GM10266 (cell line): Measurements from ENCODE around the gene CHTF18.

Source experiments
- DNase-seq: peaks from one replicate; pipeline ENCODE4 v3.0.0; 2012; ENCODE audit errors: extremely low spot score
- TF ChIP-seq, protein P1 (sequence below): IDR thresholded peaks from 2 replicates; pipeline ENCODE4 v1.5.1; 2012; ENCODE audit warnings: mild to moderate bottlenecking, low read depth; ENCODE audit not compliant: control insufficient read depth, insufficient read depth; ENCODE audit errors: missing control alignments

CHTF18 gene

GRCh38 chr16:760545-761343 lies 27.7 kb upstream of the CHTF18 start, which contains the start of gene MSLN:
MSLN (plus strand) TSS chr16:760734; CDS start chr16:762681, 1,947 bp downstream.
- DNase-seq, result no peak
- TF ChIP-seq, protein P1, sequence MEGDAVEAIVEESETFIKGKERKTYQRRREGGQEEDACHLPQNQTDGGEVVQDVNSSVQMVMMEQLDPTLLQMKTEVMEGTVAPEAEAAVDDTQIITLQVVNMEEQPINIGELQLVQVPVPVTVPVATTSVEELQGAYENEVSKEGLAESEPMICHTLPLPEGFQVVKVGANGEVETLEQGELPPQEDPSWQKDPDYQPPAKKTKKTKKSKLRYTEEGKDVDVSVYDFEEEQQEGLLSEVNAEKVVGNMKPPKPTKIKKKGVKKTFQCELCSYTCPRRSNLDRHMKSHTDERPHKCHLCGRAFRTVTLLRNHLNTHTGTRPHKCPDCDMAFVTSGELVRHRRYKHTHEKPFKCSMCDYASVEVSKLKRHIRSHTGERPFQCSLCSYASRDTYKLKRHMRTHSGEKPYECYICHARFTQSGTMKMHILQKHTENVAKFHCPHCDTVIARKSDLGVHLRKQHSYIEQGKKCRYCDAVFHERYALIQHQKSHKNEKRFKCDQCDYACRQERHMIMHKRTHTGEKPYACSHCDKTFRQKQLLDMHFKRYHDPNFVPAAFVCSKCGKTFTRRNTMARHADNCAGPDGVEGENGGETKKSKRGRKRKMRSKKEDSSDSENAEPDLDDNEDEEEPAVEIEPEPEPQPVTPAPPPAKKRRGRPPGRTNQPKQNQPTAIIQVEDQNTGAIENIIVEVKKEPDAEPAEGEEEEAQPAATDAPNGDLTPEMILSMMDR, result no peak

DNA sequence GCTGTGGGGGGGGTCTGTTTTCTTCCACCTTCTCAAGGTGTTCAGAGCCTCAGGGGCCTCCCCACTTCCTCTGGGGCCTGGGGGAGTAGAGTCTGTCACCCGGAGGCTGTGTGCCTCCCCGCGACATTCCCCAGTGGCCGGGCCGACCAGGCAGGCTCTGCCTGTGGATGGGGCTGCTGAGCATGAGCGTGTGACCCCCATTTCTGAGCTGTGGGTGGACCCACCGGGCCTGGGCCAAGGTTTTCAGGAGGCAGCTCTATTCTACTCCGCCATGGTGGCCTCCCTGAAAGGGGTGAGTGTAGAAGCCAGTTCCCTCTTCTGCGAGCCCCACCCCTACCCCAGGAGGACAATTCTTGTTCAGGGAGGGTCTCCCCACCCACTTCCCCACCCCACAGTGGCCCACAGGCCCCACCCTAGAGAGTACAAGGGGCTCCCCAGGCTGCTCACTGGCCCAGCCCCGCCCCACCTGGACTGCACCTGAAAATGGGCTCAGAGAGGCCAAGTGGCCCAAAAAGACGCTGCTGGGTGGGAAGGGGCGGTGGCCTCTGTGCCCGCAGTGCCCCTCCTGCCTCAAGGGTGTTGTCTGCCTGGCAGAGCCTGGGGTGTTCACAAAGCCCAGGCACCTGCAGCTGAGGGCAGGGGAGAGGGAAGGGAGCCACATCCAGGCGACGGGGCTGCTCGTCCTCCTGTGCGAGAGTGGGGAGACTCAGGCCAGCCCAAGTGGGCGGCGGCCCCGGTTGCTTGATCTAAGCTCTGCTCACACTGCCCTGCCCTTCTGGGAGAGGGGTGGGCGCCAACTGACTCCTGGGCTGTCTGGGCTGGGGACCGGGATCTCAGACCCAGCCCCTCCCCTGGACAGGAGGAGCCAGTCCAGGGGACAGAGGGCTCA lies 26.6 kb upstream of the CHTF18 start:
- no peak for DNase-seq
- TF ChIP-seq, protein P1, result no peak

GRCh38 chr16:762595-763268 lies 25.7 kb upstream of the CHTF18 start:
- no peak for DNase-seq
- TF ChIP-seq, protein P1, result no peak

GRCh38 chr16:763369-764183 lies 24.8 kb upstream of the CHTF18 start:
- DNase-seq, result no peak
- TF ChIP-seq, protein P1, result no peak

DNA sequence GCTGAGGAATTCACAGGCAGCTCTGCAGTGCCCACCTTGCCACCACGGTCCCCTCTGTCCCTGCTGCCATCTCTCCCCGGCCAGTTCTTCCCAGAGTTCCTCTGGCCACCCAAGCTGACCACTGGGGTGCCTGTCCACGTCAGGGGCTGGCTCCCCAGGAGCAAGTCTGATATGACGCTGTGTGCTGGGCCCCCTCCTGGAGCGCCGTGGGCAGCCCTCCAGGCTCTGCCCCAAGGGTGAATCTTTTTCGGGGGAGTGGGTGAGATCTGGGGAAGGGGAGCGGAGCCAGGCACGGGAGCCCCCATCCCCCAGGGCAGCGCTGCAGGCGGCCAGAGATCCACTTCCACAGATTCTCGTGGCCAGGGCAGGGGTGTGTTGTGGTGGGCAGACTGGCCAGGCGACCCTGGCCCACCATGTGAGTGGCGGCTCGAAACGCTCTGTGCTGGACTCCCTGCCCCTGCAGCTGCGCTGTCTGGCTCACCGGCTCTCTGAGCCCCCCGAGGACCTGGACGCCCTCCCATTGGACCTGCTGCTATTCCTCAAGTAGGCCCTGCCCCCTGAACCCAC lies 24.2 kb upstream of the CHTF18 start:
- TF ChIP-seq, protein P1, result no peak
- no peak for DNase-seq

GRCh38 chr16:764848-765487 lies 23.5 kb upstream of the CHTF18 start:
- TF ChIP-seq, protein P1, result no peak
- no peak for DNase-seq
